HT-29 (cell line): ENCODE results near the gene TDRD9. TPM values are rescaled to one million over a fixed set of nuclear protein-coding genes. Genes with fewer than 3 reads are reported as not detected.
"Not testable (repeated sequence)": the region's sequence is repeated elsewhere in the genome, so short reads cannot be mapped to it uniquely, and the experiment has no call there.

Experiments used
- DNase-seq: peaks from one replicate; pipeline ENCODE4 v3.0.0-alpha.2; 2015; ENCODE audit warnings: low spot score
- total RNA-seq: library from RNA; depleted of rRNA; stranded (reverse); fragments of >200 nt; shearing (Covaris generic); gene quantifications from 2 replicates; pipeline ENCODE4 v1.2.3, GENCODE V29; 2014

The TDRD9 gene
- total RNA-seq, 1 experiment from 2014 or later = not detected

DNA sequence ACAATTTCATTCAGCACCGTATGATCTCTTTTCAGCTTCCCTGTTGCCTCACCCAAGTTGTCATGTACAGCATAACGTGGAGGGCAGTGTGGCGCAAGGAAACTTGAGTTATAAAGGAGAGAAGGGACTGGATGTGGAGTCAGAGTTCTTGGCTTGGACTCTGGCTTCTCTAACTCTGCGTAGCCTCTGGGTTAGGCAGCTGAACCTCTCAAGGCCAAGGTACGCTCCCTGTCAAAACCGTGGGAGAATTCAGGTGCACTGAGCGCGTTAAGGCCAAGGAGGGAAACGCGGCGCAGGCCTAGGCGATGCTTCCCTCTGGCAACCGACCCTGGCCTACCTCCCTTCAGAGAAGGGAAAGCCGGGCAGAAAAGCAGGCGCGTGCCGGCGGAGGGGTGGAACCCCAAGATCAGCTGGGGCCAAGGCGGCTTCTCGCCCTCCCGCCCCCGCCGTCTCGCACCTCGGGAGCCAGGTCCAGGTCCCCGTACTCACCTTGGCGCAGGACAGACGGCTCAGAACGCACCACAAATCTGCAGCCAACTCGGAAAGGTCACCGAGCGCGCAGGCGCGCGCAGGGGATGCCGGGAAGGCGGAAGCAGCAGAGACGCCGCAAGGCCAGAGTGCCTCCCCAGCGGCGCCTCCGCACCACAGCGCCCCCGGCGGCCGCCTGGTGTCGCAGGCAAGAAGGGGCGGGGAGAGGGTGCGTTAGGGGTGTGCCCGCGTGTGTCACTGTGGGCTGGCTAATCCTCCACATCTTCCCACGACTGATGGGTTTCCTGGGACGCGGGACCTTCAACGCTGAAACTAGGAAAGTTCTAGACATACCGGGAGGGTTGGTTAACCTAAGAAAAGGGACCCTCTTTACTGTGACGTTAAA, 7.0 kb upstream of the TDRD9 start:
- DNase-seq = peak; percentile 81

- not testable (repeated sequence) for DNase-seq
Observed at GRCh38 chr14:103921855-103922200, 6.4 kb upstream of the TDRD9 start.

- no peak for DNase-seq
Observed at GRCh38 chr14:103923863-103924262, 4.4 kb upstream of the TDRD9 start.

DNA sequence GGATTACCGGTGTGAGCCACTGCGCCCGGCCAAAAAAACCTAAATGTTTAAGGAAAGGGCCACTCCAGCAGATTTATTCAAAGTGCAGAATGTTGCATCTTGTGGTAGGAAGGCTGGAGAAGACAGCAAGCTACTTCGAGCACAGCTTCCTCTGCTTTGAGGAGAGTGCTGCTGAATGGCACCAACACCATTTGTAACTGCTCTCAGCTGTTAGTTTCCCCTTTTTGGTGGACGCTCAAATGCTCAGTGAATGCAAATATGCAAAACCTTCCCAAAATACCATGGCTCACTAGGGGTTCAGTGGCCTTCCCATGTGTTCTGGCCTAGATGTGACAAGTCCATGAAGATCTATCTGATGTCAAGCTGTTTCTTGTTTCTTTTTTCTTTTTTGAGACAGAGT, 2.9 kb upstream of the TDRD9 start:
- no peak for DNase-seq

GRCh38 chr14:103927566-103927965, 690 bp upstream of the TDRD9 start:
- DNase-seq = no peak

DNA sequence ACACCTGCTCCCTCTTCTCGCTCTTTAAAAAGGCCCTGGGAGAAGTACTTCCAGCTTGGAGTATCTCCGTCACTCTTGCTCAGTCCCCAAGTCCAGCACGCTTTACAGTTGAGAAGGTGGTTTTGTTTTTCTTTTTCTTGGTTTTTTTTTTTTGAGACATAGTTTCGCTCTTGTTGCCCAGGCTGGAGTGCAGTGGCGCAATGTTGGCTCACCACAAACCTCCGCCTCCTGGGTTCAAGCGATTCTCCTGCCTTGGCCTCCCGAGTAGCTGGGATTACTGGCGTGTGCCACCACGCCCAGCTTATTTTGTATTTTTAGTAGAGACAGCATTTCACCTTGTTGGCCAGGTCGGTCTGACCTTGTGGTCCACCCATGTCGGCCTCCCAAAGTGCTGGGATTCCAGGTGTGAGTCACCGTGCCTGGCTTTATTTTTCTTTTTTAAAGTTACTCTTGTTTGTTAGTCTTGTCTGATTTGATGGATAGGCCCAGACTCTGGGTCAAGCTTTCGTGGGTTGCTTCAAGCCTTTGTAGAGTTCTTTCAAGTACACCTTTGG, 1.9 kb downstream of the TDRD9 start:
- no peak for DNase-seq

DNA sequence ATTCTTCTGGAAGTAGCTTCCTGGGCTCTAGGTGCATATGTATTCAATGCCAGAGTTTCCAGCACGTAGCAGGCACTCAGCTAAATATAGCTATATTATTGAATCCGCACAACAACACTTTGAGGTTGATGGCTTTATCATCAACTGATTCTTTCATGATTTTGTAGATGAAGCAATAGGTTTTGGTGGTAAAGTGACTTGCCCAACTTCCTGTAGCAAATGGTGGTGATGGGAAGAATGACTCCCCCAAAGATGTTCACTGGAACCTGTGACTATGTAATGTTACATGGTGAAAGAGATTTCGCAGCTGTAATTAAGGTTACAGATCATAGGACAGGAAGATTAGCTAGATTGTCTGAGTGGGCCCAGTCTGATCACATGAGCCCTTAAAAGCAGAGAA, 3.2 kb downstream of the TDRD9 start:
- DNase-seq = no peak

- DNase-seq = no peak
Observed at GRCh38 chr14:103932791-103933490, 4.7 kb downstream of the TDRD9 start.

- DNase-seq = no peak
Observed at GRCh38 chr14:103935102-103935501, 6.8 kb downstream of the TDRD9 start.

DNA sequence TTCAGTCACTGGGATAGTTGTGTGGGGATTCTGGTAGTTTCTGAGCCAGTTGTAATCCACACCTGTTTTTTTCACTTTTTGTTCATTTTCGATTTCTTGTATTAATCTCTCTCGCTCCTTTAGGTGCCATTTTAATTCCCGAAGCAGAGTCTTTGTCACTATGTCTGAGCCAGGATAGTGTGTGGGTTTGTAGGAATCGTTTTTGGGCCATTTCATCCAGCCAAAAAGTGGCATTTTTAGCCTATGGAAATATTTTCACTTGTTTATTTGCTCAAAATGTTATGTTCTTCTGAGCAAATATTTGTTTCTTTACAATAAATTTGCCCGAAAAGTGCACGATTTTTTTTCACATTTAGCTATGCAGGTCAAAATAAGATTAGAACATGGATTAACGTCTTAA, 13.2 kb downstream of the TDRD9 start:
- DNase-seq = no peak

DNA sequence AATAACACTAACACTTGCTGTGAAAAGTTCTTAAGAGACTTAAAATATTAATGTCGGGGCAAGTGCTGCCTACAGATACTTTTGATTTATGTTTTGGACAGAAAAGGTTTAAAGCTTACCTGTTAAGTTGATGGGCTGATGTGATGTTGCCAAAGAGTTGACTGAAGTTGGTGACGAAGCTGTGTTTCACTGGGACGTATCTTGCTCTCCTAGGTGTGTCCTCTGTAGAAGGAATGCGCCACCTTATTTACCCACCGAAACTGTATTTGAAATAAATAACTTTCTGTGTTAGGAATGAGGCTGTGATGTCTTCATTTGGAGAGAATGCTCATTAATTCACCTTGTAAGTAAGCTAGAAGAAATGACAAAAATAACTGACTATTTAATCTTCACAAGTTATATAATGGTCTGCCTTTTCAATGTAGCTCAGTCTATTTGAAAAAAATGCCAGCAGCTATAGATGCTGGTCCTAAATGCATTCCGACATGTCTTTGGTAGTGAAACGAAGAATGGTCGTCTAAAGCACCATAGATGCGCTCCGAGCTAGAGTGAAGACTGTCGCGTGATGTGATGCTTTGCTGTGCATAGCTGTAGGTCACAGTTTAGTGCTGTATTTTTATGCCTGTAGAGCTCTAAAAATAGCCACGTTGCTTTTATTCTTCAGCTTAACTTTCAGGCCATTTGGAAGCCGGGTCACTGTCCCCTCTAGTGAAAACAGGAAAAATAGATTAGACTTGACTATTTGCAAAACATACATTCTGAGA, 13.9 kb downstream of the TDRD9 start, which contains the start of gene RD3L:
Gene RD3L (minus strand): TSS at position 557 of the 764 bp plus-strand sequence. CDS start 834 bp downstream, outside the sequence.
- DNase-seq = no peak

DNA sequence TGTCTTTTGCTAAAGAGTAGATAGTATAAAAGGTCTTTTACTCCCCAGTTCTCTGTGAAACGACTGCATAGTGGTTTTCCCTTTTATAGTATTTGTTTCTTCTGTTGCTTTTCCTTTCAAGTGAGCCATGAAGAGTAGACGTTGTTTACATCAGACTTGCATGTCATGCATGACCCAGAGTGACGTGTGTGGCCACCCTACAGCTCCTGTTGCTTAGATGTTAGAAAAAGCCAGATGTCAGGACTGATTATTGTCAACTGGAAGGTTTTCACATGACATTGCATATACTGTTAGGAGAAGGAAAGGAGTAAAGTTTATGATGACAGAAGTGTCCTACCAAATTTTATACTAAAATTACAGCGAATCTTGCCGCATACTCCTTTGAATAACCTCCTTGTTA, 15.4 kb downstream of the TDRD9 start:
- DNase-seq = no peak

DNA sequence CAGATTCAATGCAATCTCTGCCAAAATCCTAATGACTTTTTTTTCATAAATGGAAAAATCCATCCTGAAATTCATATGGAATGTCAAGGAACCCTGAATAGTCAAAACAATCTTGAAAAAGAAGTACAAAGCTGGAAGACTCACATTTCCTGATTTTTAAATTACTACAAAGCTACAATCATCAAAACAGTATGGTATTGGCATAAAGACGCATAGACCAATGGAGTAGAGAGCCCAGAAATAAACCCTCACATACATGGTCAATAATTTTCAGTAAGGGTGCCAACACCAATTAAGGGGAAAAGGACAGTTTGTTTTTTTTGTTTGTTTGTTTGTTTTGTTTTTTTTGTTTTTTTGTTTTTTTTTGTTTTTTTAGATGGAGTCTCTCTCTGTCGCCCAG, 18.7 kb downstream of the TDRD9 start:
- DNase-seq = no peak

DNA sequence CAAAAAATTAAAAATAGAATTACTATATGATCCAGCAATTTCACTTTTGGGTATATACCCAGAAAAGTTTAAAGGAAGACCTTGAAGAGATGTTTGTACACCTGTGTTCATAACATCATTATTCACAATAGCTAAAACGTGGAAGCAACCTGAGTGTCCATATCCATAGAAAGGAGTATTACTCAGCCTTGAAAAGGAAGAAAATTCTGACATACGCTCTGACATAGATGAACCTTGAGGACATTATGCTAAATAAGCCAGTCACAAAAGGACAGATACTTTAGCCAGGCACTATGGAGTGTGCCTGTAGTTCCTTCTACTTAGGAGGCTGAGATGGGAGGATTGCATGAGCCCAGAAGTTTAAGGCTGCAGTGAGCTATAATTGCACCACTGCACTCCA, 20.2 kb downstream of the TDRD9 start:
- no peak for DNase-seq

- DNase-seq = no peak
Observed at GRCh38 chr14:103949131-103949790, 21.0 kb downstream of the TDRD9 start.

- DNase-seq = no peak
Observed at GRCh38 chr14:103960457-103961055, 32.3 kb downstream of the TDRD9 start.

- DNase-seq = no peak
Observed at GRCh38 chr14:103961928-103962578, 33.8 kb downstream of the TDRD9 start.

GRCh38 chr14:103966631-103967030, 38.4 kb downstream of the TDRD9 start:
- no peak for DNase-seq

DNA sequence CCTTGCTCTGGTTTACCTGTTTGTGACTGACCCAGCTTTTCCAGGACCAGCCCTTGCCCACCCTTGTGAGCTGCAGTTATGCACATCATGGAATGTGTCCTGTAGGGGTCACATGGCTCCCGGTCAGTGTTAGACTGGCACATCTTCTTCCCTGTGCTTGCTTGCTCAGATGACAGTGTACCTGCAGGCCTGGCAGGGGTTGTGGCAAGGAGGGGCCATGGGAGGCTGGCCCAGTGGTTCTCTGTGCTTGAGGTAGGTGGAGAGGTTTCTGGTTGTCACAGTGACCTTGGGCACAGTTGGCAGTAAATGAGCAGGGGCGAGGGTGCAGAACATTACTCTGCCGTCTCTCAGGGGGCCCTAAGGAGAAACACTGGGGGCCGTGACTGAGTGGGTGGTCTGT, 41.7 kb downstream of the TDRD9 start:
- DNase-seq = no peak

DNA sequence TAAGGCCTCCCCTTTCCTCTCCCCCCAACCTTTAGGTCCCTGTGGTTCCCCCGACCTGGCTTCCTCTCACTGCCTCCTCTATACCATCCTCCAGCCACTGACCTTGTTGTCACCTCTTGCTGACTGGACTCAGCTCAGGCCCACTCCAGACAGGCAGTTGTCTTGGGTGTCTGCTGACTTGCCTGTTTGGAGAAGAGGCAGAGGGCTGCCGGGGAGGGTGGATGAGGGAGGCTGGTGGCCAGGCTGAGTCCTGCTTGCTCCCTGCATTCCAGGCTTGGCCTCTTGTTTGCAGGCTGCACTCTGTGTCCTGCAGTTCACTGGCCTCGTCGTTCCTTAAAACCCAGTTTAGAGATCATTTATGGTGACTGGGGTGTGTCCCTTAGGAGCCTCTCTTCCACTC, 45.1 kb downstream of the TDRD9 start:
- DNase-seq = no peak
